H1 (cell line): ENCODE results near the gene PELI2. TPM values are rescaled to one million over a fixed set of nuclear protein-coding genes. Genes with fewer than 3 reads are reported as not detected.

Source experiments
- CTCF ChIA-PET: fragments of 300-600 bp; sonication (Branson Sonifier 250); formaldehyde crosslinking; loops from one replicate; lab custom pipeline; 2021; ENCODE audit not compliant: partially characterized antibody; lab: Charles Lee
- POLR2A ChIA-PET: fragments of 300-600 bp; sonication (Branson Sonifier 250); formaldehyde crosslinking; loops from one replicate; lab custom pipeline; 2021; ENCODE audit warnings: inconsistent platforms; ENCODE audit not compliant: partially characterized antibody; lab: Charles Lee
- DNase-seq, 2 experiments: peaks; one replicate each; pipeline versions ENCODE4 v3.0.0 to v3.0.0-alpha.2; 2010 to 2022; ENCODE audit warnings: low spot score in 2 of 2, low read depth in 1 of 2, mixed read lengths in 1 of 2
- FAIRE-seq: peaks from 2 replicates; lab custom pipeline; 2011; peaks lifted over from hg19 to GRCh38; lab: Jason Lieb, UNC
- H2AFZ ChIP-seq: 2 replicates; pipeline ENCODE4 v1.8.1; 2012; ENCODE audit warnings: low read length, inconsistent platforms
- H2AK5ac ChIP-seq: 2 replicates; pipeline ENCODE4 v1.6.1; 2013; ENCODE audit warnings: low read depth, low read length
- H2BK120ac ChIP-seq: replicated peaks from 2 replicates; pipeline ENCODE3; 2013; ENCODE audit warnings: low read depth, low read length, inconsistent platforms
- H2BK12ac ChIP-seq: 2 replicates; pipeline ENCODE4 v1.6.1; 2013; ENCODE audit warnings: low read depth, low read length
- H2BK15ac ChIP-seq: 2 replicates; pipeline ENCODE4 v1.6.1; 2013; ENCODE audit warnings: low read length
- H2BK20ac ChIP-seq: 2 replicates; pipeline ENCODE4 v1.6.1; 2013; ENCODE audit warnings: low read length
- H2BK5ac ChIP-seq: 2 replicates; pipeline ENCODE4 v1.6.1; 2013; ENCODE audit warnings: low read depth, low read length
- H3K14ac ChIP-seq: 2 replicates; pipeline ENCODE4 v1.6.1; 2013; ENCODE audit warnings: inconsistent platforms; ENCODE audit not compliant: insufficient read length
- H3K18ac ChIP-seq: 2 replicates; pipeline ENCODE4 v1.6.1; 2013; ENCODE audit warnings: low read length; ENCODE audit errors: extremely low read depth
- H3K23ac ChIP-seq: 2 replicates; pipeline ENCODE4 v1.6.1; 2013; ENCODE audit warnings: inconsistent platforms; ENCODE audit not compliant: insufficient read length
- H3K23me2 ChIP-seq: 2 replicates; pipeline ENCODE4 v1.6.1; 2013; ENCODE audit warnings: low read depth, low read length
- H3K27ac ChIP-seq: 2 replicates; pipeline ENCODE4 v1.6.1; 2011; ENCODE audit warnings: low read depth, low read length, inconsistent platforms
- H3K27me3 ChIP-seq, 4 experiments: replicated peaks in 1 of 4; 1 replicate in 1 of 4; 2 replicates in 3 of 4; pipeline versions ENCODE4 v1.6.1 to v1.8.1; 2011 to 2013; ENCODE audit warnings: low read length in 3 of 4, mild to moderate bottlenecking in 3 of 4, inconsistent platforms in 2 of 4, mixed read lengths in 2 of 4, moderate library complexity in 1 of 4; ENCODE audit not compliant: control insufficient read depth in 3 of 4, insufficient read depth in 3 of 4; ENCODE audit errors: extremely low read depth in 1 of 4
- H3K36me3 ChIP-seq, 4 experiments: 2 replicates each; pipeline versions ENCODE4 v1.6.1 to v1.8.1; 2011 to 2013; ENCODE audit warnings: mild to moderate bottlenecking in 4 of 4, low read length in 3 of 4, moderate library complexity in 2 of 4, control low read depth in 1 of 4, inconsistent platforms in 1 of 4; ENCODE audit not compliant: insufficient read depth in 4 of 4, control insufficient read depth in 2 of 4
- H3K4ac ChIP-seq: replicated peaks from 2 replicates; pipeline ENCODE3; 2013; ENCODE audit warnings: low read length, low read depth, mixed read lengths, inconsistent platforms; ENCODE audit not compliant: insufficient read length
- H3K4me1 ChIP-seq, 4 experiments: replicated peaks in 1 of 4; 1 replicate in 1 of 4; 2 replicates in 3 of 4; pipeline versions ENCODE4 v1.6.1 to v1.8.1; 2011 to 2013; ENCODE audit warnings: low read length in 3 of 4, inconsistent platforms in 2 of 4, mixed read lengths in 1 of 4; ENCODE audit not compliant: insufficient read depth in 4 of 4, control insufficient read depth in 3 of 4
- H3K4me2 ChIP-seq, 2 experiments: 2 replicates each; pipeline versions ENCODE4 v1.6.1 to v1.8.1; 2011 to 2013; ENCODE audit warnings: low read depth in 2 of 2, low read length in 2 of 2, control low read depth in 1 of 2, inconsistent platforms in 1 of 2, mild to moderate bottlenecking in 1 of 2; ENCODE audit not compliant: insufficient read depth in 1 of 2
- H3K4me3 ChIP-seq, 4 experiments: fragments of 200-600, 300-600 bp in 1 of 4; sonication (generic), shearing (Covaris generic), sonication (Bioruptor Twin) in 1 of 4; 2 replicates each; pipeline versions ENCODE4 v1.5.1 to v1.8.1; 2011 to 2016; ENCODE audit warnings: low read length in 4 of 4, low read depth in 3 of 4, control low read depth in 2 of 4, inconsistent platforms in 2 of 4, mild to moderate bottlenecking in 2 of 4, mixed read lengths in 1 of 4, moderate library complexity in 1 of 4; ENCODE audit not compliant: insufficient read depth in 2 of 4; ENCODE audit errors: extremely low read depth in 1 of 4
- H3K56ac ChIP-seq: replicated peaks from 2 replicates; pipeline ENCODE3; 2013; ENCODE audit warnings: low read depth, mild to moderate bottlenecking, mixed read lengths, low read length, inconsistent platforms; ENCODE audit not compliant: insufficient read length
- H3K79me1 ChIP-seq: 2 replicates; pipeline ENCODE4 v1.6.1; 2013; ENCODE audit warnings: low read depth, low read length, control low read depth
- H3K79me2 ChIP-seq, 2 experiments: 2 replicates each; pipeline versions ENCODE4 v1.6.1 to v1.8.1; 2012 to 2013; ENCODE audit warnings: low read length in 2 of 2, mild to moderate bottlenecking in 2 of 2, inconsistent platforms in 1 of 2; ENCODE audit not compliant: insufficient read depth in 2 of 2, control insufficient read depth in 1 of 2
- H3K9ac ChIP-seq, 4 experiments: replicated peaks in 1 of 4; 1 replicate in 1 of 4; 2 replicates in 3 of 4; pipeline versions ENCODE4 v1.6.1 to v1.8.1; 2011 to 2013; ENCODE audit warnings: low read depth in 3 of 4, low read length in 3 of 4, control low read depth in 2 of 4, mild to moderate bottlenecking in 2 of 4, moderate library complexity in 2 of 4, inconsistent platforms in 1 of 4; ENCODE audit errors: extremely low read depth in 1 of 4
- H3K9me3 ChIP-seq, 2 experiments: 2 replicates each; pipeline versions ENCODE4 v1.6.1 to v1.8.1; 2012 to 2013; ENCODE audit warnings: mild to moderate bottlenecking in 2 of 2, moderate library complexity in 2 of 2, control low read depth in 1 of 2, inconsistent platforms in 1 of 2, low read depth in 1 of 2, low read length in 1 of 2, mixed read lengths in 1 of 2; ENCODE audit not compliant: insufficient read depth in 2 of 2
- H4K20me1 ChIP-seq, 2 experiments: replicated peaks in 1 of 2; 2 replicates each; pipeline versions ENCODE3 to v1.8.1; 2011 to 2013; ENCODE audit warnings: inconsistent platforms in 2 of 2, low read length in 2 of 2, mild to moderate bottlenecking in 1 of 2; ENCODE audit not compliant: insufficient read depth in 2 of 2, control insufficient read depth in 1 of 2
- H4K5ac ChIP-seq: 2 replicates; pipeline ENCODE4 v1.6.1; 2013; ENCODE audit warnings: low read length, low read depth, mixed read lengths, inconsistent platforms; ENCODE audit not compliant: insufficient read length
- H4K8ac ChIP-seq: 2 replicates; pipeline ENCODE4 v1.8.0; 2013; ENCODE audit warnings: mild to moderate bottlenecking, moderate library complexity, low read length, inconsistent platforms; ENCODE audit not compliant: insufficient read depth; ENCODE audit errors: extremely low read depth
- H4K91ac ChIP-seq: replicated peaks from 2 replicates; pipeline ENCODE3; 2013; ENCODE audit warnings: low read length, mixed read lengths, inconsistent platforms; ENCODE audit not compliant: insufficient read length
- CHD1 ChIP-seq: IDR thresholded peaks from 2 replicates; pipeline ENCODE4 v1.6.1; 2012; ENCODE audit warnings: low read depth, low read length, improper control_type of control experiment
- EZH2 ChIP-seq: fragments of 200-600 bp; sonication (generic); IDR thresholded peaks from 2 replicates; pipeline ENCODE4 v1.7.1; 2012; ENCODE audit warnings: low read depth, mild to moderate bottlenecking, moderate library complexity, low read length, inconsistent platforms; ENCODE audit not compliant: severe bottlenecking
- GTF2F1 ChIP-seq: IDR thresholded peaks from 2 replicates; pipeline ENCODE4 v1.6.1; 2012; ENCODE audit warnings: low read depth, low read length, improper control_type of control experiment, borderline replicate concordance
- KDM1A ChIP-seq: fragments of 200-600, 300-600 bp; sonication (generic); IDR thresholded peaks from 2 replicates; pipeline ENCODE4 v1.7.1; 2016; ENCODE audit warnings: mild to moderate bottlenecking, low read length, borderline replicate concordance
- MAFK ChIP-seq: IDR thresholded peaks from 2 replicates; pipeline ENCODE4 v1.6.1; 2012; ENCODE audit warnings: low read depth, mild to moderate bottlenecking, improper control_type of control experiment, low read length
- POLR2A ChIP-seq, 2 experiments: IDR thresholded peaks; 1 replicate in 1 of 2; 2 replicates in 1 of 2; pipeline ENCODE4 v1.6.1; 2011; ENCODE audit warnings: low read depth in 2 of 2, low read length in 2 of 2, mild to moderate bottlenecking in 2 of 2; ENCODE audit errors: control extremely low read depth in 1 of 2
- SP2 ChIP-seq: IDR thresholded peaks from 2 replicates; pipeline ENCODE4 v1.6.1; 2012; ENCODE audit warnings: mild to moderate bottlenecking, low read length, inconsistent platforms
- YY1 ChIP-seq: IDR thresholded peaks from 2 replicates; pipeline ENCODE4 v1.6.1; 2011; ENCODE audit warnings: low read depth, mild to moderate bottlenecking, low read length
- WGBS, 2 experiments: shearing (Covaris generic) in 1 of 2; methylation state at CpG; one replicate each; pipeline versions ENCODE4 v1.1.6 to v1.1.7; 2013 to 2015; ENCODE audit warnings: low lambda C conversion rate in 2 of 2, mixed read lengths in 2 of 2, inconsistent platforms in 1 of 2, low coverage in 1 of 2, missing lambda C conversion rate in 1 of 2; ENCODE audit not compliant: insufficient replicate concordance in 2 of 2, insufficient coverage in 1 of 2, insufficient read length in 1 of 2; ENCODE audit errors: extremely low coverage in 1 of 2, missing lambda C conversion rate in 1 of 2; 5-methylcytosine and 5-hydroxymethylcytosine counted together
- polyA plus RNA-seq, 7 experiments: library from polyadenylated mRNA; depleted of rRNA in 3 of 7; stranded (reverse) in 5 of 7; unstranded in 2 of 7; fragments of >200 nt in 5 of 7; fragments of 200-250 nt in 2 of 7; gene quantifications; 1 replicate in 5 of 7; 2 replicates in 1 of 7; 4 replicates in 1 of 7; pipeline versions ENCODE4 v1.2.1 to v1.2.3, GENCODE V29; 2011 to 2013; ENCODE audit warnings: missing spikeins in 2 of 7, mixed read lengths in 2 of 7
- total RNA-seq: library from RNA; stranded (reverse); fragmentation: NEBNext Ultra II Directional; extraction: Animal tissue kit (Norgen Biotek cat#: 25700); gene quantifications from 2 replicates; pipeline ENCODE4 v1.2.1, GENCODE V29; 2021
- TF ChIP-seq, protein P1 (sequence below): IDR thresholded peaks from 2 replicates; pipeline ENCODE4 v1.6.1; 2011; ENCODE audit warnings: low read length, improper control_type of control experiment
- TF ChIP-seq, protein P2 (sequence below): IDR thresholded peaks from 2 replicates; pipeline ENCODE4 v1.6.1; 2012; ENCODE audit warnings: inconsistent platforms

PELI2 gene
- total and polyA plus RNA-seq, 2 of the 8 experiments (the other 6 are each of a cell fraction or from before 2014, with no cell fraction given): 14.6 to 25.7 TPM

DNA sequence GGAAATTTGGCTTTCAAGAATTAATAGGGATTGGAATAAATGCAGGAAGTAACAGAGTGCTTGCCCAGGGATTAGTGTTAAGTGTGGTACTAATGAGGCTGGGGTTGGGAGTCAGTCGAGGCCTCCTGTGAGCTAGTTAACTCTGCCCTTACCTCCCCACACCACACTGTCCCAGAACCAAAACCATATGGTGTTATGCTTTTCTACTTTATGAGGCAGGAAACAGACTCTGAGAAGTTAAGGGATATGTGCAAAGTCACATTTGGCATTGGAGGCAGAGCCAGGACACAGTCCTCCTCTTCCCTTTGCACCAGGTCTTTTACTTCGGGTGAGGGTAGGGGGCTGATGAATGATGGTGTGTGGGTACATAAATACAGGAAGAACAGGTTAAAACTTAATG lies 41.9 kb downstream of the PELI2 start:
- H2BK120ac ChIP-seq: no peak overlapping the region
- no peak overlapping the region for H2BK12ac ChIP-seq
- H2AK5ac ChIP-seq: no peak overlapping the region
- peaks cover 3 to 94% of the 10 kb centered on the region in 2 experiments for H3K79me2 ChIP-seq
- POLR2A ChIA-PET: no interaction called here
- no peak overlapping the region for H4K8ac ChIP-seq
- no peak overlapping the region for H3K23ac ChIP-seq
- H4K5ac ChIP-seq: no peak overlapping the region
- no peak overlapping the region for H2BK15ac ChIP-seq
- no peak overlapping the region for H3K4me2 ChIP-seq
- no peak overlapping the region for H3K4me3 ChIP-seq
- H3K79me1 ChIP-seq: peaks cover 3% of the 10 kb centered on the region; the same call in 1 of the 2 replicates
- no peaks in the 10 kb centered on the region for H4K20me1 ChIP-seq
- no peaks in the 10 kb centered on the region for H3K23me2 ChIP-seq
- H2BK5ac ChIP-seq: no peak overlapping the region
- no peaks in the 10 kb centered on the region for H3K27me3 ChIP-seq
- H3K18ac ChIP-seq: no peak overlapping the region
- H3K4ac ChIP-seq: no peak overlapping the region
- no peak overlapping the region for H4K91ac ChIP-seq
- no peak for TF ChIP-seq EZH2
- no peak for TF ChIP-seq GTF2F1
- no peak for TF ChIP-seq YY1
- no peak for TF ChIP-seq KDM1A
- TF ChIP-seq SP2: no peak
- TF ChIP-seq, protein P1, sequence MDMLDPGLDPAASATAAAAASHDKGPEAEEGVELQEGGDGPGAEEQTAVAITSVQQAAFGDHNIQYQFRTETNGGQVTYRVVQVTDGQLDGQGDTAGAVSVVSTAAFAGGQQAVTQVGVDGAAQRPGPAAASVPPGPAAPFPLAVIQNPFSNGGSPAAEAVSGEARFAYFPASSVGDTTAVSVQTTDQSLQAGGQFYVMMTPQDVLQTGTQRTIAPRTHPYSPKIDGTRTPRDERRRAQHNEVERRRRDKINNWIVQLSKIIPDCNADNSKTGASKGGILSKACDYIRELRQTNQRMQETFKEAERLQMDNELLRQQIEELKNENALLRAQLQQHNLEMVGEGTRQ: no peak
- no peak for TF ChIP-seq POLR2A (IDR thresholded peaks at IDR 0.05; ENCODE audit: control extremely low read depth in 1 of 2, low read depth in 2 of 2, low read length in 2 of 2)
- no peak for TF ChIP-seq CHD1
- no peak for TF ChIP-seq MAFK
- TF ChIP-seq, protein P2, sequence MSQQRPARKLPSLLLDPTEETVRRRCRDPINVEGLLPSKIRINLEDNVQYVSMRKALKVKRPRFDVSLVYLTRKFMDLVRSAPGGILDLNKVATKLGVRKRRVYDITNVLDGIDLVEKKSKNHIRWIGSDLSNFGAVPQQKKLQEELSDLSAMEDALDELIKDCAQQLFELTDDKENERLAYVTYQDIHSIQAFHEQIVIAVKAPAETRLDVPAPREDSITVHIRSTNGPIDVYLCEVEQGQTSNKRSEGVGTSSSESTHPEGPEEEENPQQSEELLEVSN: no peak
- 94% methylated on average over 2 of the region's 2 CpGs; no CpG with 5 or more reads in 1 of the 2 experiments for WGBS, 2 experiments
- no peak overlapping the region for H2AFZ ChIP-seq
- no peak overlapping the region for H2BK20ac ChIP-seq
- H3K27ac ChIP-seq: no peak overlapping the region
- peaks cover 0 to 5% (median 2%) of the 10 kb centered on the region in 4 experiments; a peak in 3 of 7 replicates for H3K4me1 ChIP-seq
- FAIRE-seq (no peak), DNase-seq (no peak)
- no peak overlapping the region for H3K56ac ChIP-seq
- H3K14ac ChIP-seq: no peak overlapping the region
- CTCF ChIA-PET: interaction anchor here (0.9 to 1.8 kb wide), 2 partner anchors 8 to 313 kb away, joined by 3 to 4 read pairs; no protein-coding TSS in a partner anchor
- no peaks in the 10 kb centered on the region for H3K36me3 ChIP-seq
- H3K9ac ChIP-seq: no peak overlapping the region
- H3K9me3 ChIP-seq: no peaks in the 10 kb centered on the region
